GM12875 (cell line): Measurements from ENCODE around the gene MON1B.
"Not testable (repeated sequence)": the region's sequence is repeated elsewhere in the genome, so short reads cannot be mapped to it uniquely, and the experiment has no call there.

Experiments used
- H3K4me3 ChIP-seq: one replicate; pipeline ENCODE4 v1.5.1; 2011; ENCODE audit warnings: low read depth, low read length, control low read depth
- TF ChIP-seq, protein P1 (sequence below): IDR thresholded peaks from 2 replicates; pipeline ENCODE4 v1.5.1; 2011; ENCODE audit warnings: low read depth, mild to moderate bottlenecking, control low read depth, inconsistent platforms, low read length, moderate library complexity, borderline replicate concordance; ENCODE audit not compliant: insufficient read depth

MON1B gene

DNA sequence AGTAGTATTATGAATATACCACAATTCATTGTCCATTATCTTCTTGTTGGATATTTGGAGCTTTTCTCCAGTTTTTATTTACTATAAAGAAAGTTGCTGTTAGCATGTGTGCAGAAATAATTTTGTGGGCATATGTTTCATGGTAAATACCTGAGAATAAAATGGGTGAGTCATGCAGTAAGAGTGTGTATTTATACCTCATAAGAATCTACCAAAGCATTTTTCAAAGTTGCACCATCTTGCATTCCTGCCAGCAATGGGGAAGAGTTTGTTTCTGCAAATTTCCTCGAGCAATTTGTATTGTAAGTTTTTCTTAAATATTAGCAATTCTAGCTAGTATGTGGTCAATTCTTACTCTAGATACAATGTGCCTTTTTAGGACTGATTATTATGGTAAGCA, 7.9 kb upstream of the MON1B start:
- H3K4me3 ChIP-seq, result no peak overlapping the region
- TF ChIP-seq, protein P1, sequence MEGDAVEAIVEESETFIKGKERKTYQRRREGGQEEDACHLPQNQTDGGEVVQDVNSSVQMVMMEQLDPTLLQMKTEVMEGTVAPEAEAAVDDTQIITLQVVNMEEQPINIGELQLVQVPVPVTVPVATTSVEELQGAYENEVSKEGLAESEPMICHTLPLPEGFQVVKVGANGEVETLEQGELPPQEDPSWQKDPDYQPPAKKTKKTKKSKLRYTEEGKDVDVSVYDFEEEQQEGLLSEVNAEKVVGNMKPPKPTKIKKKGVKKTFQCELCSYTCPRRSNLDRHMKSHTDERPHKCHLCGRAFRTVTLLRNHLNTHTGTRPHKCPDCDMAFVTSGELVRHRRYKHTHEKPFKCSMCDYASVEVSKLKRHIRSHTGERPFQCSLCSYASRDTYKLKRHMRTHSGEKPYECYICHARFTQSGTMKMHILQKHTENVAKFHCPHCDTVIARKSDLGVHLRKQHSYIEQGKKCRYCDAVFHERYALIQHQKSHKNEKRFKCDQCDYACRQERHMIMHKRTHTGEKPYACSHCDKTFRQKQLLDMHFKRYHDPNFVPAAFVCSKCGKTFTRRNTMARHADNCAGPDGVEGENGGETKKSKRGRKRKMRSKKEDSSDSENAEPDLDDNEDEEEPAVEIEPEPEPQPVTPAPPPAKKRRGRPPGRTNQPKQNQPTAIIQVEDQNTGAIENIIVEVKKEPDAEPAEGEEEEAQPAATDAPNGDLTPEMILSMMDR, result no peak

GRCh38 chr16:77186298-77186697, 4.7 kb upstream of the MON1B start:
- H3K4me3 ChIP-seq, result not testable (repeated sequence)

DNA sequence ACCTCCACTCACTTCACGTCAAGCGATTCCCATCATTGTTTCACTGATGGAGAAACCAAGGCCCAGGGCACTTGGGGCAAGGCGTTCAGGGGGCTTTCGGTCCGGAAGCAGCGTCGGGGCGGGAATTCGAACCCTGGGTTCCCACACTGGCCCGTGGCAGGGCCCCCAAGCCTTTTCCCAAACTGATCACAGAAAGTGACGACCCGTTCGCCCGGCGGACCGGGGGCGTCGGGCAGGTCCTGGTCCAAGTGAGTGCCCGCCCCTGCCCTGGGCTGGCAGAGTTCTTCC, 856 bp upstream of the MON1B start:
- TF ChIP-seq, protein P1, result no peak
- H3K4me3 ChIP-seq, result peak overlapping the region; percentile 81

DNA sequence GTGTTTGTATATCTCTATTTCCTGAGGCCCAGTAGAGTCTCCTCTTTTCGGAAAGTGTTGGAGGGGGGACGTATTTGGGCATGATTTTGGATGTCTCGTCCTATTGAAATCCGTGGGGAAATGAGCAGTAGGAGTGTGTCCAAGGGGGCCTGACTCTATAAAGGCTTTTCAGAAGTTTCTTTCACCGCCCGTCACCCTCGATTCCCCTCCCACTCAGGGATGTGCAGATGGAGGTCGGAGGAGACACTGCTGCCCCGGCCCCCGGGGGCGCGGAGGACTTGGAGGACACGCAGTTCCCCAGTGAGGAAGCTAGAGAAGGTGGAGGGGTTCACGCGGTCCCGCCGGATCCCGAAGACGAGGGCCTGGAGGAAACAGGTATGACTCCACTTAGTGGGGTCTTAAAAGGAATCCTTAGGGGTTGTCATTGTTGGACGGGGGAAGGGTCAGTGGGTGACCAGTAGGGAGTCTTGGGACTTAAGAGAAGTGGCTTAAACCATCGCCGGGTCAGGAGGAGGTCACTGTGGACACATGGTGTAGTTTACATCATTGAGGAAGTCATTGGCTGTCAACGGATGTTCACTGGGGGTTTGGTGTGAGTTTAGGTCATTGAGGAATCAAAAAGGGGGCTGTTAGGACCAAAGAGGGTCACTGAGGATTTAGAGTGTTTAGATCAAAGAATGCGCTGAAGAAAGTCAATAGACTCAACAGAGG, 424 bp downstream of the MON1B start:
- peak overlapping the region; percentile 81 for H3K4me3 ChIP-seq
- TF ChIP-seq, protein P1, result no peak

GRCh38 chr16:77193377-77193776, 2.4 kb downstream of the MON1B start:
- H3K4me3 ChIP-seq, result no peak overlapping the region
- TF ChIP-seq, protein P1, result no peak

DNA sequence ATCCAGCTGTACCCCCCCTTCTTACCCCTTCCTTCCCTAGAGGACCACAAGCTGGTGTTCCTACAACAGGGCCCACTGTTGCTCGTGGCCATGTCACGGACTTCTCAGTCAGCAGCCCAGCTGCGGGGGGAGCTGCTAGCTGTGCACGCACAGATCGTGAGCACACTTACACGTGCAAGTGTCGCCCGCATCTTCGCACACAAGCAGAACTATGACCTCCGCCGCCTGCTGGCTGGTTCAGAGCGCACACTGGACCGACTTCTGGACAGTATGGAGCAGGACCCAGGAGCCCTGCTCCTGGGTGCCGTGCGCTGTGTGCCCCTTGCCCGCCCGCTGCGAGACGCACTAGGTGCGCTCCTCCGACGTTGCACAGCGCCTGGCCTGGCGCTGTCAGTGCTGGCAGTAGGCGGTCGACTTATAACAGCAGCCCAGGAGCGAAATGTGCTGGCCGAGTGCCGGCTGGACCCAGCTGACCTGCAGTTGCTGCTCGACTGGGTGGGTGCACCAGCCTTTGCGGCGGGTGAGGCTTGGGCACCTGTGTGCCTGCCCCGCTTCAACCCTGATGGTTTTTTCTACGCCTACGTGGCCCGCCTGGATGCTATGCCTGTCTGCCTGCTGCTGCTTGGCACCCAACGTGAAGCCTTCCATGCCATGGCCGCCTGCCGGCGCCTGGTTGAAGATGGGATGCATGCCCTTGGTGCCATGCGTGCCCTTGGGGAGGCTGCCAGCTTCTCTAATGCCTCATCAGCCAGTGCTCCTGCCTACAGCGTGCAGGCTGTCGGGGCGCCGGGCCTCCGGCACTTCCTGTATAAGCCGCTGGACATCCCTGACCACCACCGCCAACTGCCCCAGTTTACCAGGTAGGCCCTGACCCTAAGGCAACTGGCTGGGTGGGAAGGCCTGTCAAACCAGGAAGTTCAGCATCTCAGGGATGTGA, 3.6 kb downstream of the MON1B start:
- TF ChIP-seq, protein P1, result no peak
- H3K4me3 ChIP-seq, result no peak overlapping the region

DNA sequence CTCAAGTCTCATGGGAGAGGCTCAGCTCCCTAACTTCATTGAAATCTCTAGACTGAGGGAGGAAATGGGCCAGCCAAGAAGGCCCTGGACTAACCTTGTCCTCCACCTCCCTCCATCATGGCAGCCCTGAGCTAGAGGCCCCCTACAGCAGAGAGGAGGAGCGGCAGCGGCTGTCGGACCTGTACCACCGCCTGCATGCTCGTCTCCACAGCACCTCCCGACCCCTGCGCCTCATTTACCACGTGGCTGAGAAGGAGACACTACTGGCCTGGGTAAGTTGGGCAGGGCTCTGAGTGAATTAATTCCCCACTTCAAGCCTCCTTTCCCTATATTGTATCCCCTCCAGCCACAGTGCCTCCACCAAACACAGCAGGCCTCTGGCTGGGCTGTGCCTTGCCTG, 4.4 kb downstream of the MON1B start:
- H3K4me3 ChIP-seq, result no peak overlapping the region
- TF ChIP-seq, protein P1, result no peak
